Osteoblast (primary cell): ENCODE measurements around the gene USP48. TPM values are rescaled to one million over a fixed set of nuclear protein-coding genes. Genes with fewer than 3 reads are reported as not detected.

Experiments used
- DNase-seq: peaks from one replicate; pipeline ENCODE4 v3.0.0; 2011; ENCODE audit warnings: low spot score, mixed read lengths; ENCODE audit not compliant: insufficient read length; ENCODE audit errors: missing footprints
- H2AFZ ChIP-seq: 2 replicates; pipeline ENCODE4 v1.6.0; 2011; ENCODE audit warnings: mild to moderate bottlenecking, low read length
- H3K27ac ChIP-seq: 2 replicates; pipeline ENCODE4 v1.5.1; 2011; ENCODE audit warnings: mild to moderate bottlenecking, low read depth, low read length, moderate library complexity
- H3K27me3 ChIP-seq: 2 replicates; pipeline ENCODE4 v1.6.0; 2012; ENCODE audit warnings: mild to moderate bottlenecking, control low read depth, inconsistent platforms, low read length, moderate library complexity; ENCODE audit not compliant: insufficient read depth
- H3K36me3 ChIP-seq: 2 replicates; pipeline ENCODE4 v1.5.1; 2011; ENCODE audit warnings: mild to moderate bottlenecking, low read length, control low read depth, moderate library complexity; ENCODE audit not compliant: insufficient read depth
- H3K4me1 ChIP-seq: 2 replicates; pipeline ENCODE4 v1.5.1; 2011; ENCODE audit warnings: mild to moderate bottlenecking, low read length, control low read depth, moderate library complexity; ENCODE audit not compliant: insufficient read depth
- H3K4me2 ChIP-seq: 2 replicates; pipeline ENCODE4 v1.6.0; 2011; ENCODE audit warnings: mild to moderate bottlenecking, low read length; ENCODE audit not compliant: insufficient read depth
- H3K4me3 ChIP-seq: fragments of 200-600 bp; sonication (generic); 3 replicates; pipeline ENCODE4 v1.5.1; 2012; ENCODE audit warnings: mild to moderate bottlenecking, low read length, inconsistent platforms; ENCODE audit not compliant: insufficient read depth
- H3K79me2 ChIP-seq: 2 replicates; pipeline ENCODE4 v1.6.0; 2012; ENCODE audit warnings: mild to moderate bottlenecking, low read length, control low read depth, inconsistent platforms; ENCODE audit not compliant: insufficient read depth
- H3K9me3 ChIP-seq: 2 replicates; pipeline ENCODE4 v1.5.1; 2011; ENCODE audit warnings: low read depth, low read length, control low read depth
- H4K20me1 ChIP-seq: 2 replicates; pipeline ENCODE4 v1.6.0; 2012; ENCODE audit warnings: mild to moderate bottlenecking, low read length, control low read depth; ENCODE audit not compliant: insufficient read depth
- total RNA-seq: library from RNA; depleted of rRNA; stranded (reverse); fragments of >200 nt; gene quantifications from 2 replicates; pipeline ENCODE4 v1.2.3, GENCODE V29; 2012
- TF ChIP-seq, protein P1 (sequence below): IDR thresholded peaks from 2 replicates; pipeline ENCODE4 v1.5.1; 2011; ENCODE audit warnings: mild to moderate bottlenecking, low read depth, low read length, moderate library complexity; ENCODE audit errors: extremely low read depth

Gene USP48
- total RNA-seq, 1 donor = 52.5 TPM

DNA sequence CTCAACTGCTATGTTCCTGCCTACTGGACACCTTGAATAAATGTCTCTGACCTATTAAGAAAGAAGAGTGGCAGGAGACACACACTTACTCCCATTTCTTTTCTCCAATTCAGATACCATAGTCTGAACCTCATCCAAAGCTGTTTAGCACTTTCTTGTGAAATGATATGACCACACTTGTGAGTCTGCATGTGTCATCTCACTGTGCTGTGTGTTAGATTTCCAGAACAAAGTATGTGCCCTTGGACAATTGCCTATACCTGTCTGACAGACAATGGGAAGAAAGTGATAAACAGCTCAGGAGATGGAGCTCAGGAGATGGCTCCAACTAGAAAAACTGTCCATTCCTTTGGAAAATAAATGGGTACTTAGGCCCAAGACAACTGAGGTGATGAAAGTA is 48.4 kb downstream of the USP48 start:
- Histone ChIP-seq H3K4me1 (no peaks in the 10 kb centered on the region), H3K27me3 (no peaks in the 10 kb centered on the region), H3K27ac (no peak overlapping the region), H3K4me3 (no peak overlapping the region), H3K36me3 (peaks cover 47% of the 10 kb centered on the region), H2AFZ (no peak overlapping the region), H3K9me3 (no peaks in the 10 kb centered on the region), H3K79me2 (no peaks in the 10 kb centered on the region), H4K20me1 (no peaks in the 10 kb centered on the region), H3K4me2 (no peak overlapping the region)
- TF ChIP-seq, protein P1, sequence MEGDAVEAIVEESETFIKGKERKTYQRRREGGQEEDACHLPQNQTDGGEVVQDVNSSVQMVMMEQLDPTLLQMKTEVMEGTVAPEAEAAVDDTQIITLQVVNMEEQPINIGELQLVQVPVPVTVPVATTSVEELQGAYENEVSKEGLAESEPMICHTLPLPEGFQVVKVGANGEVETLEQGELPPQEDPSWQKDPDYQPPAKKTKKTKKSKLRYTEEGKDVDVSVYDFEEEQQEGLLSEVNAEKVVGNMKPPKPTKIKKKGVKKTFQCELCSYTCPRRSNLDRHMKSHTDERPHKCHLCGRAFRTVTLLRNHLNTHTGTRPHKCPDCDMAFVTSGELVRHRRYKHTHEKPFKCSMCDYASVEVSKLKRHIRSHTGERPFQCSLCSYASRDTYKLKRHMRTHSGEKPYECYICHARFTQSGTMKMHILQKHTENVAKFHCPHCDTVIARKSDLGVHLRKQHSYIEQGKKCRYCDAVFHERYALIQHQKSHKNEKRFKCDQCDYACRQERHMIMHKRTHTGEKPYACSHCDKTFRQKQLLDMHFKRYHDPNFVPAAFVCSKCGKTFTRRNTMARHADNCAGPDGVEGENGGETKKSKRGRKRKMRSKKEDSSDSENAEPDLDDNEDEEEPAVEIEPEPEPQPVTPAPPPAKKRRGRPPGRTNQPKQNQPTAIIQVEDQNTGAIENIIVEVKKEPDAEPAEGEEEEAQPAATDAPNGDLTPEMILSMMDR = no peak
- DNase-seq = no peak

DNA sequence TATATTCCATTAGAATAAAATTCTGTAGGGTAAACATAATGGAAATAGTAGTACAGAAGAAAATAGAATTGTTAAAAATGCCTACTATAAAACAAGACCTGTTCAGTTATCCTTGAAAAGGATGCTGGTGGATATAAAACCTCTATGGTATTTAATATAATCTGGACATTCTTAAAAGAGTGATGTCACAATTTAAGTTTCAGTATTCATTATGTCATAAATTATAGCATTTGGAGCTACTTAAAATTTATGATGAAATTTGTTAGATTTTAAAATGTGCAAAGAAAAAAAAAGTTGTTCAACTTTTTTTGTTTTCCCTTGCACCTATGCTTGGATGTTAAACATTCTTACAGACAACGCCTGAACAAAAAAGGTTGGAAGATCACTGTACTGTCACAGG is 50.3 kb downstream of the USP48 start:
- TF ChIP-seq, protein P1 = no peak

DNA sequence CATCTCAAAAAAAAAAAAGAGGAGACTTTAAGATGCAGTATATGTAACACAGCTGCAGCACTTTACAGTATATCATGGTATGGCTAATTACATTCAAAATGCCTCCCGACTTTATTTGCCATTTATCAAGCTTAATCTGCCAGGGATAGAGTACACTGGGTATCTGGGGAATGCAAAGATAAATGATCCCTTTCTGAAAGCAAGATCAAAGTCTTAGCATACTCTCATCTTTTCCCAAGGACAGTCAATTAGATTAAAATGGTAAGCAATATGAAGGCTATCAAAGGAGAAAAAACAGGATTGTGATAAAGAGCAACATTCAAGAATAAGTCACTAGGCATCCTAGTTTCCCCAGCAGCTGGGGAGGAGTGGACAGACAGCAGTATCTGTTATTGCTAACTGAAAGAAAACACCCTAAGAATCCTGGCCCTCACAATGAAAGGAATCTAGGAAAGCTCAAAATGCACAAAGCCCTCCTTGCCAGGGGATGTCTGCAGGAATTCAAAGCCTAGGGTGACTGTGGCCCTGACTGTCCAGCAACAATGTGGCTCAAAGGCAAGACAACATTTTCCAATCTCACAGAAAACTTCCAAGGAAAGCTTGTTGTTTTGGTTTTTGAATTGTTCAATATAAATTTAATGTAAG is 57.1 kb downstream of the USP48 start:
- H2AFZ ChIP-seq = no peak overlapping the region
- no peaks in the 10 kb centered on the region for H3K27me3 ChIP-seq
- H3K79me2 ChIP-seq = peaks cover 2% of the 10 kb centered on the region
- no peaks in the 10 kb centered on the region for H3K9me3 ChIP-seq
- peaks cover 48% of the 10 kb centered on the region for H3K36me3 ChIP-seq
- no peak overlapping the region for H3K4me2 ChIP-seq
- no peaks in the 10 kb centered on the region for H3K4me1 ChIP-seq
- no peaks in the 10 kb centered on the region for H4K20me1 ChIP-seq
- no peak overlapping the region for H3K4me3 ChIP-seq
- DNase-seq = no peak
- no peak overlapping the region for H3K27ac ChIP-seq
- TF ChIP-seq, protein P1 = no peak

More for the DNA sequence above, 50.3 kb downstream of the USP48 start:
- Histone ChIP-seq H3K4me1 (no peaks in the 10 kb centered on the region), H4K20me1 (no peaks in the 10 kb centered on the region), H3K36me3 (peaks cover 58% of the 10 kb centered on the region), H3K4me3 (no peak overlapping the region), H3K27ac (no peak overlapping the region), H3K9me3 (no peaks in the 10 kb centered on the region), H3K27me3 (no peaks in the 10 kb centered on the region), H3K4me2 (no peak overlapping the region), H3K79me2 (no peaks in the 10 kb centered on the region), H2AFZ (no peak overlapping the region)
- DNase-seq = peak; percentile 41

DNA sequence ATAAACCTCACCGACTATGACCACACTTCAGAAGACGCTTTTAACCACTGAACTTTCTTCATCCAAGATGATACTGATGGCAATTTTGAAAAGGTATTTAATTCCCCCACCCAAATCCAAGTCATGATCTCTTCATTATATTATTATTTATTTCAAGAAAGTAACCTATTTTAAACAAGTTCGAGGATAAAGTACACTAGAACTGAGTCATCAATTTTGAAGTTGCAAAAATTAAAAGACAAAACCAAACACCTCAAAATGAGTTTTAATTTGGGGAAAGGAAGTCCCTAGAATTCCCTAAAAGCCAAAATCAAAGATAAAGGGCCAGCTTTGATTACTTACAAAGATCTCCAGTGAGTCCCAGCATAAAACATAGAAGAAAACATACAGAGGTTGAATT is 58.4 kb downstream of the USP48 start:
- peaks cover 2% of the 10 kb centered on the region for H3K79me2 ChIP-seq
- DNase-seq = no peak
- no peaks in the 10 kb centered on the region for H3K9me3 ChIP-seq
- H3K4me3 ChIP-seq = no peak overlapping the region
- no peaks in the 10 kb centered on the region for H3K27me3 ChIP-seq
- peaks cover 57% of the 10 kb centered on the region for H3K36me3 ChIP-seq
- H3K4me2 ChIP-seq = no peak overlapping the region
- TF ChIP-seq, protein P1 = no peak
- H2AFZ ChIP-seq = no peak overlapping the region
- no peaks in the 10 kb centered on the region for H3K4me1 ChIP-seq
- H4K20me1 ChIP-seq = no peaks in the 10 kb centered on the region
- H3K27ac ChIP-seq = no peak overlapping the region
